Fibroblast of peridontal ligament (primary cell): Measurements from ENCODE around the gene VWA8.

Experiments
- DNase-seq: peaks from one replicate; pipeline ENCODE4 v3.0.0-alpha.2; 2010; ENCODE audit errors: extremely low read depth

Gene VWA8

DNA sequence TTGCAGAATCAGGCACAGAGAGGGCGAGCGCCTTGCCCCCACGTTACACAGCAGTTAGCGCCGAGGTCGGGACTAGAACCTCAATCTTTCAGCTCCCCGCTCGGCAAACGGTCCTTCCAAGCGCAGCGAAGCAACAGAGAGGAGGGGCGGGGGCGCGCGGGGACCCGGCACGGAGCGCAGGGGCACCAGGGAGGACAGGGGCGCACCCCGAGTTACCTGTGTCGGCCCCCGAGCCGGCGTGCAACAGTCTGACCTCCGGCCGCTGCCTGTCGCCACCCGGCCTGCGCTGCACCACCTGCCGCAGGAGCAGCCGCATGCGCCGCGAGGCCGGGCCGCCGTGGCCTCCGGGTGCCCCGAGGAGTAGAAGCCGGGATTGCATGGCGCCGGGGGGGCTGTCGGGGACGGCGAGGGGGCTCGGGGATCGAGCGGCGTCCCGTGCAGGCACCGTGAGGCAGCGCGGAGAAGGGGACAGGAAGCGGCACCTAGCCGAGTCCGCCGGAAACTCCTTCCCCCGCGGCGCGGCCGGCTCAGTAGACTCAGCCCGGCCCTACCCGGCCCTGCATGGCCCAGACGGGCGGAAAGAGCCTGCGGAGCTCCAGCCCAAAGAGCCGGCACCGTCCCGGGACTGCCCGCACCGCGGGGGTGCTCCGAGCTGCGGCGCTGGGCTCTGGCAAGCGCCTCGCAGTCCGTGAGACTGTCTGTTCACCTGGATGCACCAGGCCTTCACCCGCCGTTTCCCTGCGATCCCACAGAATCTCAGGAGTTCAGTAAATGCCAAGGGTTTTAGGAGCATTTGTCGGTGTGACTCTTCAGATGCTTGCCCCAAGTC lies at the start of gene VWA8:
TSS of gene VWA8 (minus strand) at position 473 of the 829 bp plus-strand sequence. CDS start at position 379, 94 bp downstream.
- DNase-seq = peak; percentile 68

DNA sequence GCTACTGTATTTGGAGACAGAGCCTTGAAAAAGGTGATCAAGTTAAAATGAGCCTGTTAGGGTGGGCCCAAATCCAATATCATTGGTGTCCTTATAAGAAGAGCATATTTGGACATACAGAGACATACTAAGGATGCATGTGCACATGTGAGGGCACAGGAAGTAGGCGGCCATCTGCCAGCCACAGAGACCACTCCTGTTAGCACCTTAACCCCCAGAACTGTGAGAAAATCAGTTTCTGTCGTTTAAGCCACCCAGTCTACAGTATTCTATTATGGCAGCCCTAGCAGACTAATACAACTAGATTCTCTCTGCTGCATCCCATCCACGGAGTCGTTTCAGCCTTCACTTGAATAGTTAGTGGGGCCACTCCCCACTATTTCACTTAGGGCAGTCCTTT lies 48.1 kb upstream of the VWA8 start:
- DNase-seq = no peak

DNA sequence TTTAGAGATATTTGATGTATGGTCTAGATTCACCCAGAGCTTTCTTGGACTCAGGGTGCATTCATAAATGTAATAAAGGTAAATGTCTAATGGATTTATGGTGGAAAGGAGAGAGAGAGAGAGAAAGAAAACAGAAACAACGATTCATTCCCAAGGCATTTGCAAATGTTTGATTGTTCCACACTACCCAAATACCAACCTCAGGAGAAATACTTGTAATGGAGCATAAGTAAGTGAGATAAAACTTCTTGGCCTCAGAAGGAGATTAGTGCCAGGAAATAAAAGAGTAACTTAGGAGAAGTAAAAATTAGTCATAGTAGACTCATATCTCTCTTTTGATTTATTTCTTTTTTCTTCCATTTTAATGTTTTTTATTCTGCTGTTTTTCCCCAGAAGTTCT lies 46.9 kb upstream of the VWA8 start:
- DNase-seq = peak; percentile 52

DNA sequence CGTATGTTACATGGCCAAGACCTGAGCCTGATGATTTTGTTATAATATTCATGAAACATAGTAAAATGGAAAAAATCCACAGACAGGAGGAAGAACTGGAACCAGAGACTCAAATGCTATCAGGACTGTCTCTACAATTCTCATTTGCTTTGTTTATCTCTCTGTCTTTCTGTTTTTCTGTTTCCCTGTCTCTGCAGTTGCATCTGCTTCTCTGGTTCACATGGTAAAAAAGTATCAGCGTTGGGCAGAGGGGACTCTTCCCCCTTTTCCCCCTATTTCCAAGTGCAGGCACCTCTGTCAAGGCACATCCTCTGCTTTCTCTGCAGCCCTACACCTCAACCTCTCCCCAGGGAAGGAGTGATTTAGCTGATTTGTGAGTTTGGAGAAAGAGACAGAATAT lies 41.2 kb upstream of the VWA8 start:
- DNase-seq = no peak

DNA sequence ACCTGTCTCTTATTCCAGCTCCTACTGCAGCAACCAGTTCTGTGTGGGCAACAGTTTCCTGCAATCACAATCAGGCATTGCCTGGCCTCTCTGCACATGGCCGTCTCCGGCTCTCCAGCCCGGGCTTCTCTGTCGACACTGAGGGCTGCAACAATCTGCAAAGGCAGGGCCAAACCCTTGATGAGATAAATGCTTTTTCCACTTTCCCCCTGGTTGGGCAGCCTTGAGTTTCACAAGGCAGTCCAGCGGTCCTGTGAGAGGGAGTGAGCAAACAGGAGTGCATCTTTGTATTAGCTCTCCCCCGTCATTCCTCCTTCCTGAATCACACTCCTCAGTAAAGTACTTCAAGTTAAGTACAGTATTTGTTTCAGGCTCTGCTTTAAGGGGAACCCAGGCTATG lies 40.7 kb upstream of the VWA8 start:
- DNase-seq = peak; percentile 80

DNA sequence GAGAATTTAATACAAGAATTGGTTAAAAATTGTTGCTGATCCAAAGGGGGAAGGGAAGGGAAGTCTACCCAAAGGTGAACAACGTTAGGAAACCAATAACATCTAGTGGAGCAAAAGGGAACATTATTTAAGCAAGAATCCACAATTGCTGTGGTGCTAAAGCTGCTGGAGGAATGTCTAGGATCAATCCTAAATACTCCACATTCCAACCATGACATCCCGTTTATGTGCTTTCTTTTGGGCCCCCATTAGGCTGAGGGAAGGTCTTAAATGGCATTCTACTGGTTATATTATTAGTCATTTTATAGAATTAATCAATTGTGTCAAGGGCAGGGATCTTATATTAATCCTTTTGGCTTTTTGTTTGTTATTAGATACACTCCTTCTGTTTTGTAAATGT lies 39.9 kb upstream of the VWA8 start:
- no peak for DNase-seq

DNA sequence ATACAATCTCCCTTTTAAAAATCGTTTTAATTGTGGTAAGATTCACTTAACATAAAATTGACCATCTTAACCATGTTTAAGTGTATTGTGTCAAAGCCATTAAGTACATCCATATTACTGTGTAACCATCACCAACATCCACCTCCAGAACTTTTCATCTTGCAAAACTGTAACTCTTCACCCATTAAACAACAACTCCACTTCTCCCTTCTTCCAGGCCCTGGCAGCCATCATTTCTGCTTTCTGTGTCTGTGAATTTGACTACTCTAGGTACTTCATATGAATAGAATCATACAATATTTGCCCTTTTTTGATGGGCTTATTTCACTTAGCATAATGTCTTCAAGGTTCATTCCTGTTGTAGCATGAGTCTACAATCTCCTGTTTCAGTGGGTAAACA lies 36.5 kb upstream of the VWA8 start:
- DNase-seq = no peak

DNA sequence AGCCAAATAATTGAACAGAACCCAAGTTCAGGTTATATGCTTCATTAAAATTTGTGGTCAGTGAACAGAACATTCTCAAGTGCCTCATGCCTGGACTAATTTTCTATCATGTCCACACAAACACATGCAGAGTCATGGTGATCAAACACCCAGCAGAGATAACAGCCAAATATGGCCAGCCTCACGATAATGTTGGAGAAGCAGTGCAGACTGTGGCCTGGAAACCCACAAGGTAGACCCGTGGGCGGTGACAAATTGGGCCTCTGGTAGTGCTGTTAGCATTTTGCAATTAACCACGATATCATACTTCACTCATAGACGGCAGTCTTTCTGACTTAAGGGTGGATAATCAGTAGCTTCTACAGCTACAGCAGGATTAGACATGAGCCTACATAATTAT lies 35.0 kb upstream of the VWA8 start:
- no peak for DNase-seq

DNA sequence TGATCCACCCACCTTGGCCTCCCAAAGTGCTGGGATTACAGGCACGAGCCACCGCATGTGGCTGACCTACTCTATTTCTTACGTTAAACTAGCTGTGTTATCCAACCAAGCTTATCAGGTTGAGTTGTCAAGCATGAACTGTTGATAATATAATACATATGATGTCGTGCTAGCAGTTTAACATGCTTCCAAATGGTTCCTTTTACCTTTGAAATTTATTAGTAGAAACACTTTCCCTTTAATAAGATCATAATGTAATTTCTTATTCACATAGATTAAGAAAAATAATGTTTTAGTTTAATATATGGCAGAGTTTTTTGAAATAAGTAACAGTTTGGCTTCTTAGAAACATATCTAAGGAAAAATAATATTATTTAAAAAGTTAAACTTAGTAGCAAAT lies 34.4 kb upstream of the VWA8 start:
- DNase-seq = no peak

DNA sequence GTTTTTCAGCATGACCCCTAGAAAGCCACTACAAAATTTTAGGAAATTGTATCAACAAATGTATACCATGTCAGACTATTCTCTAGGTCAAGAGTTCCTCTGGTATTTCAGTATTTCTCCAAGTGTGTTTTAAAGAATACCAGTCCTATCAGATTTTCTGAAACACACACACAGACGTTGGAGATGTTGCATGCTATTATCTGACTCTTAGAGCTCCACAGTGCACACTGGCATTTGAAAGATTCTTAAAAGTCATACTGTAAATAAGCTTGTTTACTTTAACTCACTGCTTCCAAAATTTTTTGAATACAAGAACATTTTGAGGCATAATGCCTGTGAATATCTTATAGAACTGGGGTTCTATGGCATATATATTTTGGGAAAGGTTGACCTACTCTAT lies 33.8 kb upstream of the VWA8 start:
- no peak for DNase-seq

DNA sequence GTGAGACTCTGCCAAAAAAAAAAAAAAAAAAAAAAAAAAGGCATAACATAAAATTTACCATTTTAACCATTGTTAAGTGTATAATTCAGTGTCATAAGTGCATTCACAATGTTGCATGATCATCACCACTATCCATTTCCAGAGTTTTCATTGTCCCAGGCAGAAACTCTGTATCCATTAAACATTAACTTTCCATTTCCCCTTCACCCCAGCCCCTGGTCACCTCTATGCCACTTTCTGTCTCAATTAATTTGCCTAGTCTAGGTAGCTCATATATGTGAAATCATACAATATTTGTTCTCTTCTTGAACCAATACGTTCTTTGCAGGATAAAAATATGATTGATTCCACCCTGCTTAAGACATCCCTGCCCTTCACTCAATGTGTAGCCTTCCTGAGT lies 31.0 kb upstream of the VWA8 start:
- no peak for DNase-seq

DNA sequence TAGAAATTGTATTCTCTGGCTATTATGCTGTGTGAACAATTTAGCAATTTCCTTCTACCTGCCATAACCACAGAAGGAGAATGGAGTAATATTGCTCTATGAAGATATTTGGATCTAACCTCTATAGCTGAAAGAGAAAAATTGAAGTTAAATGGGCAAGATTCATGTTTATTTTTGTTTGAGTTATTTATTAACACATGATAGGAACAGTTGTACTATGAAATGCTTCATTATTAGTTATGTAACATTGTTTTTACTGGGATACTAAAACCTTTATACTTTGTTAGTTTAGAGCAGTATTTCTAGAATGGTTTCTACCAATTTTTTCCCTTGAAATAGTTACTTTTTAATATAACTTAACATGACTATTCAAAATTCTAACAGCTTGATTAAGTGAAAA lies 27.3 kb upstream of the VWA8 start:
- DNase-seq = no peak

DNA sequence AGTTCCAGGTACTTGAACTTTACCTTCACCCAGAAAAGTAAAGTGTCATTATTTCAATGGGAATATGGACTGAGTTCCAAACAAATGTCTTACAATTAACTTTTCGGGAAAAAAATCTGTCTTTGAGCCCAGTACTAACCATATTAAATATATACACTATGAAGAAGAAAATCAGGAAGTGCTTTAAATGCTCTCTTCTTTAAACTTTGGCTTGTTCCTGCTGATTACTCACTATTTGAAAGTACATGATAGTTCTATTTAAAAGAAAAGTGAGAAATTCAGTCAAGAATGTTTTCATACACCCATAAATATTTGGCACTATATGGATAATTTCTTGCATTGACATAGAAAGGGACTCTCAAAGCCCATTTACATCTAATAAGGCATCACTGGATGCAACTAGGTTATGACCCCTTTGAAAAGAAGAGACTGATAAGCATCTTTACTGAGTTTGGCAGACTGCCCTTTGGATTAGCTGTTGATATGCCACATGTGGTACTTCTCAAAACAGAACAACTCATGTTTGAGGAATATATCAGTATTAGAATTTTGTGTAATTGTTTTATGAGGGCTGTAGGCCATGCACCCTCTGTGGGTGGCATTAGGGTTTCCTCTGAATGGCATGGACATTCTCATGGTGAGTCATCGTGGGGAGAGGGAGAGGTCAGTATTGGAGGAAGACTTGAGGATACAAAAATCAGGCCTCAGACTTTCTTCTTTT lies 25.0 kb upstream of the VWA8 start:
- peak; percentile 19 for DNase-seq

DNA sequence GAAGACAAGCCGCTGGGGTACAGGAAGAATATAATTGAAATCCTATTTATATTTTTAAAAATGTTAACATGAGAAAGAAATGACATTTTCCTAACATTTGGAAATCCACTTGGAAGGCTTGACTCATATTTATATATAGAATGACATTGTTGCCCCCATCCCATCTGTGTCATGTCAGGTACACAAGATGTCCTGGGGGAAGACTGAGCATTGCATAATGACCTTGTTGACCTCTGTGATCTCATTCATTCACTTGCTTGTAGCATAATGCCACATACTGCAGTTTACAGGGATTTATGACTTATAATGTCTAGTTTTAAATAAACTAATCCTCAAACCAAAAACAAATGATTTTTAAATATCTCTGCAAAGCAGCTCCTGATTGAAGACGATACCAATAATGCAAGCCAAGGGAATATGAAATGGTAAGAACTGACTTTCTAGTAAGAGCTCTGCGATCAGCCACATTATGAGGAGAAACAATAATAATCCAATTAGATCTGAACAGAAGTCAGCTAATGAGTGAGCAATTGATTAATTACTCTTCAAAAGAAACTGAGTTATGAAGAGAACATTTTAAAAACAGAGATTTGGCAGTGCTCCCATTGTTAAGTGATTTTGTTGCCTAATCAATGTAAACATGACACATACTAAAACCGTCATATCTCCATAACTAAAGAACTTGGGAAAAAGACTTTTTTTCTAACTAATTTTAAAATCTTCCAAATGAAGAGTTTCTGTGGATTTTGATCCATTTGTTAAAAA lies 21.2 kb upstream of the VWA8 start:
- no peak for DNase-seq

DNA sequence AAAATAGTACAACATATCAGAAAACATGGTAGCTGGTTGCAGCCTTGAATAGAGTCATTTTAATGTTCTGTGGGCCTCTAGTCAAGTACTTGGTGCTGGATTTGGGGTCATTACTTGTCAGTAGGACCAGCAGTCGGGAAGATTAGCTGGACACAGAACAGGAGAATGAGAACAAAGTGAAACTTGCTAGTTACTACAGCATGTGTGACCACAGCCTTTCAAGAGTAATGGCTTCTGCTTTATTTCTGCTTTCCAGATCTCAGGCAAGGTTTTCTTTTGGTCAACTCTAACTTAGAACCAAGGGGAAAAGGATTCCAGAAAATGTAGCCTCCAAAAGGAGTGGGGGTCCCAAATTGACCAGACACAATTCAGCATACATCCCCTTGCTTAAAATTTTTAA lies 17.1 kb upstream of the VWA8 start:
- DNase-seq = no peak

DNA sequence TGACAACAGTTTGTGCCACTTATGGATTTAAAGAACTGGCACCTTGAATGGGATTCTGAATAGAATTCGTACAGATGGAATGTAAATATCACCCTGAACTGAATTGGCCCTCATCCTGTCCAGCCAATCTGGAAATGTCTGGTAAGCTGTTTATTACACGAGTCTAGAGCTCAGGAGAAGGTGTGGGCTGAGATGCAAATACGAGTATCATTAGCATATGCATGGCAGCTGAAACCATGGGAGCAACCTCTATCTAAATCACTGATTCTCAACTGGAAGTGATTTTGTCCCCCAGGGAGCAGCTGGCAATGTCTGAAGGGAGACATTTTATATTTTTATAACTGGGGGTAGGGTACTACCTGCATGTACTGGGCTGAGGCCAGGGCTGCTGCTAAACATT lies 15.6 kb upstream of the VWA8 start:
- DNase-seq = no peak

DNA sequence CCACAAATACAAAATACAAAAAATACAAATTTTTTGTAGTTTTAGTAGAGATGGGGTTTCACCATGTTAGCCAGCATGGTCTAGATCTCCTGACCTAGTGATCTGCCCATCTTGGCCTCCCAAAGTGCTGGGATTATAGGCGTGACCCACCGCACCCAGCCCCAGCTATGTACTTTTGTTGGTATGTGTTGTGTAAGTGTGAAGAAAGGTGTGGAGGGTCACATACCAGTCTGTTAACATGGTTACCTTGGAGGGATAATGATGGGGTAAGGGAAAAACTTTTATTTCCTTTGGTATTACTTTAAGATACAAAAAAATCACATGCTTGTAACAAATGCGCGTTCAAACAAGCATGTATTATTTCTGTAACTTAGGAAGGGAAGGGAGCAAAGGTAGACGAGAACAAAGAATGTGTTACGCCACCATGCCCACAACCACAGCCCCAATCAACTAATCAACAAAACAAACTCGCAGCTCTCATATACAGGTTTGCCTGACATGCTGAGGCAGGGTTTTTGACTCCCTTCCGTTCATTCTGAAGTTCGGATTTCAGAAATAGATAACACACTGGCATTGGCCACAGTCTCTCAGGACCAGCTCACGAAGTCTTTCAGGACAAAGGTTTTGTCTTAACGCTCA lies 13.5 kb upstream of the VWA8 start:
- no peak for DNase-seq

DNA sequence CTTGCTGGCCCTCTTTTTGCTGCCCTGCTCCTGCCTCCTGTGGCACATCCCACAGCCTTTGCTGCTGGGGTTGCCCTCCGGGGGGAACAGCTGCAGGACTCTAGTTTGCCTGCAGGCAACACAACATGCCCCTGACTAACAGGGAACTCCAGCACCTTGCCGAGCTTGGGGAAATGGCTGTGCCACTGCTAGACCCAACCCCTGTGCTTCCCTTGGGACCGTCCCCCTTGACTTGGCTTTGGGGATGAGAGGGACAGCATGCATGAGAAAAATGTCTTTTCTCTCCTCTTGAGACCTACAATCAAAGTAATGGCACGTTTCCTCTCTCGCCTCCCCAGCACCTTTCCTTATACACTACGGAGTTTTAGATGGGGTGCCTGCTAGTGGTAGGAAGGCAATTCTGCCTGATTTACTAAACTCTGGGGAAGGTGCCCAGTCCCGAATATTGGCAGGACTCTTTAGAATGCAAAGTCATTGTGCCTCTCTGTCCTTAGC lies 12.4 kb upstream of the VWA8 start:
- no peak for DNase-seq

DNA sequence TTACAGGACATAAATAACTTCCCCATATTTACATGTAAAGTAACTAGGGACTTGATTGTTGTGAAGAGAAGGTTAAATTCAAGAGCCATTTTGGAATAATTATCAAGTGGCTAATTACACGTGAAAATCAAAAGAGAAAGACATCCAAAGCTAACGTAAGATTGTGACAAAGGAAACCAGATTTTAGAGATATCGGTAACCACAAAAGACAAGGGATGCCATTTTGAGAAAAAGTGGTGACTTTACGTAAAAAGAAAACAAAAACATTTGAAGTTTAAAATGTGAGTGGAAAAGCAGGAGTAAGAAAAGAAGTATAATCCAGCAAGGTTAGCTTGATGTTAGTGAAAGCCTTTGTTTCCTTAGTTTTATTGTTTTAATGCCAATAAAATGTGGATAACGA lies 10.9 kb upstream of the VWA8 start:
- no peak for DNase-seq

DNA sequence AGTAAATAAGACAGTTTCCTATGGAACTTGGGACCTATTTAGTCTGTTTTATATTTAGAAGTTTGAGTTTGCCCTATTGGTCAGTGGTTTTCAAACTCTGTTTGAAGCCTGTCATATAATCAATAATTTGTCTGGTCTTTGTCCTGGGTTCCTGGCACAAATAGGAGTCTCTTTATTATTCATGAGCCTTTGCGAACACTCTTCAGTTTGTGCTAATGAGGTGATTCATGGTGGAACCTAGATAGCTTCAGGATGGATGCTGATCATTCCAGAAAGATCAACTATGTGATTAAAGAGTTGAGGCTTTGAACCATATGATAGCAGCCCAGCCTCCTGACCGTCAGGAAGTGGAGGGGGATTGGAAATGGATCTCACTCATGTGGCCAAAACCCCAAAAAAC lies 10.0 kb upstream of the VWA8 start:
- no peak for DNase-seq

DNA sequence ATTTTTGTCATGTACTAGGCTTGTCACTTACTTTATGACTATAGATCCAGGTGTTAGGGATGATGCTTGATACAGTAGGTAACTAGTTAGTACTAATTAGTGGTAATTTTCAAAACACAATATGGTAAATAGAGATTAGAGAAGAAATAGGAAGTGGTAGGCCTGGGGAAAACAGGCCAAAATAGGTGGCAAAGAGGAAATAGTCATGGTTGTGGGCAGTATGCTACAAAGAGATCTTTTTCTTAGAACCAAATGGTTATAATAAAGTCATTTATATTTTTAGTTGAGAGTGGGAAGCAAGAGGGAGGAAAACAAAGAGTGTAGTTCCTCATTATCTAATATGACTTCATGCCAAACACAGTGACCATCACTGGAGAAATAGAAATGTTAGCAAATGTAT lies 9.1 kb upstream of the VWA8 start:
- no peak for DNase-seq

DNA sequence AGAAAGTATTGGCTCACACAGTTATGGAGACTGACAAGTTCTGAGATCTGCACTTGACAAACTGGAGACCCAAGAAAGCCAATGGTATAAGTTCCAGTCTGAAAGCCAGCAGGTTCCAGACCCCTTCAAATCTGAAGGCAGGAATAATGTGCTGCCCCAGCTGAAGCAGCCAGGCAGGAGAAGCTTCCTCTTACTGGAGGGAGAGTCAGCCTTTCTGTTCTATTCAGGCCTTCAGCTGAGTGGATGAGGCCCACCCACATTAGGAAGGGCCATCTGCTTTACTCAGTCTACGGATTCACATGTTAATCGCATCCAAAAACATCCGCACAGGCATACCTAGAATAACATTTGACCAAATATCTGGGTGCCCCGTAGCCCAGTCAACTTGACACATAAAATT lies 8.2 kb upstream of the VWA8 start:
- no peak for DNase-seq
